ENCODE measurements around the gene SMYD3. TPM values are rescaled to one million over a fixed set of nuclear protein-coding genes. Genes with fewer than 3 reads are reported as not detected.

SMYD3 gene
- total and polyA plus RNA-seq, 9 of the 15 experiments (the other 6 are each of a cell fraction or from before 2014, with no cell fraction given), result 128 to 440 (median 197) TPM

DNA sequence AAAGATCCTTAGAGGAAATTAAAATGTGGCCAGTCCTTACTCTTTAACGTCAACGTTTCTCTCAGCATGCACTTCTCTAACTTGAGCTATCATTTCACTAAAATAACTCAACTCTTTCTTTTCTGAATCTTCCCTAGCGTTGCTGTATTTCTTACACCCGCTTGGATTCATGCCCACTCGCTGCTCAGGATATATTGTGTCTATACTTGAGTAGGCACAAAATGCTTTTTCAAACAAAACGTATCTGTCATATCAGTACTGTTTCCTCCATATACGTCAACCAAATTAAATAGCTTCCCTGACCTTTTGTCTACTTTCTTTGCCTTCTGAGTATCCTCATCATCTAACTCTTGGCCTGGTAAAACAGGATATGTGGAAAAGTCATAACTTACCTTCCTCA lies 549.7 kb downstream of the SMYD3 start:
- Histone ChIP-seq H3K27ac (ENCODE audit: extremely low read depth, low read depth, low read length) (no peak overlapping the region), H3K79me2 (ENCODE audit: control insufficient read depth, insufficient read depth, low read length) (peaks cover 94% of the 10 kb centered on the region), H3K4me3 (no peak overlapping the region), H3K27me3 (ENCODE audit: control insufficient read depth in 2 of 2, insufficient read depth in 2 of 2, low read length in 2 of 2) (no peaks in the 10 kb centered on the region), H4K20me1 (replicated peaks; ENCODE audit: control insufficient read depth, insufficient read depth, low read length) (peaks cover 3% of the 10 kb centered on the region; the same call in 1 of the 2 replicates), H2AFZ (ENCODE audit: low read depth, low read length) (no peak overlapping the region), H3K9ac (ENCODE audit: insufficient read depth in 1 of 2, low read depth in 2 of 2, low read length in 2 of 2) (no peak overlapping the region), H3K36me3 (ENCODE audit: control insufficient read depth, insufficient read depth, low read length) (peaks cover 37% of the 10 kb centered on the region), H3K9me1 (ENCODE audit: control insufficient read depth, insufficient read depth, low read length) (peaks cover 3% of the 10 kb centered on the region), H3K4me1 (replicated peaks in 1 of 2; ENCODE audit: control insufficient read depth in 2 of 2, insufficient read depth in 2 of 2, low read length in 2 of 2) (peaks cover 12 to 38% of the 10 kb centered on the region in 2 experiments), H3K4me2 (ENCODE audit: insufficient read depth, low read length) (no peak overlapping the region), H3K9me3 (replicated peaks; ENCODE audit: control insufficient read depth, insufficient read depth, low read depth, low read length) (no peaks in the 10 kb centered on the region)
- intact Hi-C loops (cut with micrococcal nuclease), result no loop called here
- DNase-seq (ENCODE audit: extremely low read depth in 1 of 4, low spot score in 3 of 4) (no peak), ATAC-seq (no peak), FAIRE-seq (no peak)
- WGBS (ENCODE audit: insufficient coverage, low coverage, missing lambda C conversion rate), result 69% methylated on average over 7 of the region's 7 CpGs
- BruUV-seq (replicated peaks), result no TSS peak
- POLR2A ChIA-PET, result interaction anchor here (1.1 to 2.9 kb wide), 3 partner anchors 14 to 199 kb away, joined by 3 to 13 read pairs (median 5); no protein-coding TSS in a partner anchor
- CTCF ChIA-PET (ENCODE audit: low intra/inter-chr PET ratio), result no interaction called here
- TF ChIP-seq TAF7 (tag; IDR thresholded peaks at IDR 0.05), result no peak
- TF ChIP-seq, protein P1, sequence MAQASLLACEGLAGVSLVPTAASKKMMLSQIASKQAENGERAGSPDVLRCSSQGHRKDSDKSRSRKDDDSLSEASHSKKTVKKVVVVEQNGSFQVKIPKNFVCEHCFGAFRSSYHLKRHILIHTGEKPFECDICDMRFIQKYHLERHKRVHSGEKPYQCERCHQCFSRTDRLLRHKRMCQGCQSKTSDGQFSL (CRISPR knock-in tag; IDR thresholded peaks at IDR 0.05), result no peak
- TF ChIP-seq, protein P1 (tag; IDR thresholded peaks at IDR 0.05), result 0 out of 4 replicates have a peak, but pooled peaks of 1 of the 2 experiments have one; percentile 29
- in situ Hi-C loops (cut with MboI), result no loop called here

DNA sequence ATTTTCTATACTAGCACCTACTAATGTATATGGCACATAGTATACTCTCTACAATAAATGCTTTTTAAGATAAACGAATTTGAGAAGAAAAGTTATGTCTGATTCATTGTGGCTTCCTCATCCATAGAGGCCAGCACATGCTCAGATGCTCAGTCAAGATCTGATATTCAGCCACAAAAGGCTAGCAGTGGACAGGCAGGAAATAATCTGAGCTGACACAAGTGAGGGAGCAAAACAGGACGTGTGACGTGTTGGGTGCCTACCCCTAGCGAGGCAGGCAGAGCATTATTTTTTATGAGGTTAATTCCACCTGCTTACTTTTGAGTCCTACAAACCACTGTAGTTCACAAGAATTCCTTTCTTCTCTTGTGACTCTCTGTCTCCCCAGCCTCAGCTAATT lies 550.9 kb downstream of the SMYD3 start:
- H3K9ac ChIP-seq (ENCODE audit: insufficient read depth in 1 of 2, low read depth in 2 of 2, low read length in 2 of 2), result no peak overlapping the region; a peak in 1 of 4 replicates
- ChIA-PET POLR2A (interaction anchor here (1.1 kb wide), 1 partner anchor 15 kb away, joined by 3 read pairs; no protein-coding TSS in a partner anchor), CTCF (ENCODE audit: low intra/inter-chr PET ratio) (no interaction called here)
- intact Hi-C loops (cut with micrococcal nuclease), result no loop called here
- H3K9me3 ChIP-seq (replicated peaks; ENCODE audit: control insufficient read depth, insufficient read depth, low read depth, low read length), result no peaks in the 10 kb centered on the region
- no peak overlapping the region for H2AFZ ChIP-seq (ENCODE audit: low read depth, low read length)
- DNase-seq (ENCODE audit: extremely low read depth in 1 of 4, low spot score in 3 of 4) (peak in 2 of 4 experiments; percentile 34 to 60), FAIRE-seq (no peak), ATAC-seq (peak; percentile 71)
- no peaks in the 10 kb centered on the region; the same call in 1 of the 2 replicates for H4K20me1 ChIP-seq (replicated peaks; ENCODE audit: control insufficient read depth, insufficient read depth, low read length)
- peaks cover 12 to 35% of the 10 kb centered on the region in 2 experiments for H3K4me1 ChIP-seq (replicated peaks in 1 of 2; ENCODE audit: control insufficient read depth in 2 of 2, insufficient read depth in 2 of 2, low read length in 2 of 2)
- no peak overlapping the region for H3K4me2 ChIP-seq (ENCODE audit: insufficient read depth, low read length)
- H3K9me1 ChIP-seq (ENCODE audit: control insufficient read depth, insufficient read depth, low read length), result peaks cover 3% of the 10 kb centered on the region
- H3K36me3 ChIP-seq (ENCODE audit: control insufficient read depth, insufficient read depth, low read length), result peaks cover 41% of the 10 kb centered on the region
- in situ Hi-C loops (cut with MboI), result no loop called here
- peaks cover 93% of the 10 kb centered on the region for H3K79me2 ChIP-seq (ENCODE audit: control insufficient read depth, insufficient read depth, low read length)
- no peaks in the 10 kb centered on the region for H3K27me3 ChIP-seq (ENCODE audit: control insufficient read depth in 2 of 2, insufficient read depth in 2 of 2, low read length in 2 of 2)
- H3K27ac ChIP-seq (ENCODE audit: extremely low read depth, low read depth, low read length), result peak overlapping the region; percentile 13; the same call in 1 of the 3 replicates
- 32% methylated on average over 4 of the region's 4 CpGs for WGBS (ENCODE audit: insufficient coverage, low coverage, missing lambda C conversion rate)
- no TSS peak for BruUV-seq (replicated peaks)
- no peak overlapping the region for H3K4me3 ChIP-seq
- TF ChIP-seq MXI1 (IDR thresholded peaks at IDR 0.05; ENCODE audit: low read depth, low read length) (no peak), ARHGAP35 (IDR thresholded peaks at IDR 0.05; ENCODE audit: partially characterized antibody) (no peak), TCF3 (CRISPR knock-in tag; IDR thresholded peaks at IDR 0.05) (peak; percentile 38), CBFA2T3 (IDR thresholded peaks at IDR 0.05) (peak; percentile 12; the same call in 1 of the 2 replicates), HDAC3 (IDR thresholded peaks at IDR 0.05; ENCODE audit: borderline replicate concordance, partially characterized antibody) (no peak), TEAD4 (IDR thresholded peaks at IDR 0.05; ENCODE audit: low read length) (peak; percentile 13; the same call in 1 of the 2 replicates), TEAD4 (CRISPR knock-in tag; IDR thresholded peaks at IDR 0.05; ENCODE audit: borderline replicate concordance) (no peak)
- TF ChIP-seq, protein P2, sequence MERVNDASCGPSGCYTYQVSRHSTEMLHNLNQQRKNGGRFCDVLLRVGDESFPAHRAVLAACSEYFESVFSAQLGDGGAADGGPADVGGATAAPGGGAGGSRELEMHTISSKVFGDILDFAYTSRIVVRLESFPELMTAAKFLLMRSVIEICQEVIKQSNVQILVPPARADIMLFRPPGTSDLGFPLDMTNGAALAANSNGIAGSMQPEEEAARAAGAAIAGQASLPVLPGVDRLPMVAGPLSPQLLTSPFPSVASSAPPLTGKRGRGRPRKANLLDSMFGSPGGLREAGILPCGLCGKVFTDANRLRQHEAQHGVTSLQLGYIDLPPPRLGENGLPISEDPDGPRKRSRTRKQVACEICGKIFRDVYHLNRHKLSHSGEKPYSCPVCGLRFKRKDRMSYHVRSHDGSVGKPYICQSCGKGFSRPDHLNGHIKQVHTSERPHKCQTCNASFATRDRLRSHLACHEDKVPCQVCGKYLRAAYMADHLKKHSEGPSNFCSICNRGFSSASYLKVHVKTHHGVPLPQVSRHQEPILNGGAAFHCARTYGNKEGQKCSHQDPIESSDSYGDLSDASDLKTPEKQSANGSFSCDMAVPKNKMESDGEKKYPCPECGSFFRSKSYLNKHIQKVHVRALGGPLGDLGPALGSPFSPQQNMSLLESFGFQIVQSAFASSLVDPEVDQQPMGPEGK (CRISPR knock-in tag; IDR thresholded peaks at IDR 0.05; ENCODE audit: borderline replicate concordance), result no peak
- TF ChIP-seq, protein P3, sequence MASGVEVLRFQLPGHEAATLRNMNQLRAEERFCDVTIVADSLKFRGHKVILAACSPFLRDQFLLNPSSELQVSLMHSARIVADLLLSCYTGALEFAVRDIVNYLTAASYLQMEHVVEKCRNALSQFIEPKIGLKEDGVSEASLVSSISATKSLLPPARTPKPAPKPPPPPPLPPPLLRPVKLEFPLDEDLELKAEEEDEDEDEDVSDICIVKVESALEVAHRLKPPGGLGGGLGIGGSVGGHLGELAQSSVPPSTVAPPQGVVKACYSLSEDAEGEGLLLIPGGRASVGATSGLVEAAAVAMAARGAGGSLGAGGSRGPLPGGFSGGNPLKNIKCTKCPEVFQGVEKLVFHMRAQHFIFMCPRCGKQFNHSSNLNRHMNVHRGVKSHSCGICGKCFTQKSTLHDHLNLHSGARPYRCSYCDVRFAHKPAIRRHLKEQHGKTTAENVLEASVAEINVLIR (CRISPR knock-in tag; IDR thresholded peaks at IDR 0.05), result peak; percentile 53

All from K562 (cell line).